DMS153 (cell line): ENCODE measurements around the gene BID.
A peak's percentile ranks its signal among the peaks of the same experiment; 100 is the strongest.

Experiments
- DNase-seq: peaks from one replicate; lab custom pipeline; 2025; lab: John Stamatoyannopoulos, UW

BID gene

DNA sequence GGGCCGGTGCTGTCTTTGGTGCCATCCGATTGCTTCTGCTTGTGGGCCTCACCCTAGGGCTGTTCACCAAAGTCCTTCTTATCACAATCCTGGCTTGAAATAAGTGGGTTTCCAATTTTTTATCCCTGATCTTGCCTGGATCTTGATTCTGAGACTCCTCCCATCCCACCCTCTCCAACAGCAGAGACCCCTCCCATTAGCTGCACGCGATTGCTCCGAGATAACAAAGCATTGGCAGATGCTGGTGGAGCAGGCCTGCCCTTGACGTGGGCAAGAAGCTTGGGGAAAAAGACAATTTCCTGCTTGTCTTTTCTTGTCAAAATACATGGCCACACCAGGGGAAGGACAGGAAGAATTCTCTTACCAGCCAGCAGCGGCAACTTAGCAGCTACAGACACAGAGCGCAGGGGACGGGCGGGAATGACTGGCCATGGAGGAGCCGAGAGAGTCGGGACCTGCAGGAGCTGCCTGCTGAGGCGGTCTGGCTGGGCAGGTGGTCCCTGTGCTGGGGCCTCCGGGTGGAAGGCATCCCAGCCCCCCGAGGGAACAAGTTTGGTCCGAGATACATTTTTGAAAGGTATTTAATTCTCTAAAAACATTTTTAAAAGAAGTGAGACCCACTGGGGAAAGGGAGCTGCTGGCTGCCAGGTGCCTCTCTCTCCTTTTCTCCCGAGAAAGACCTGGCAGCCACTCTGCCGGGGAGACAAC lies 9.7 kb upstream of the BID start:
- no peak for DNase-seq

DNA sequence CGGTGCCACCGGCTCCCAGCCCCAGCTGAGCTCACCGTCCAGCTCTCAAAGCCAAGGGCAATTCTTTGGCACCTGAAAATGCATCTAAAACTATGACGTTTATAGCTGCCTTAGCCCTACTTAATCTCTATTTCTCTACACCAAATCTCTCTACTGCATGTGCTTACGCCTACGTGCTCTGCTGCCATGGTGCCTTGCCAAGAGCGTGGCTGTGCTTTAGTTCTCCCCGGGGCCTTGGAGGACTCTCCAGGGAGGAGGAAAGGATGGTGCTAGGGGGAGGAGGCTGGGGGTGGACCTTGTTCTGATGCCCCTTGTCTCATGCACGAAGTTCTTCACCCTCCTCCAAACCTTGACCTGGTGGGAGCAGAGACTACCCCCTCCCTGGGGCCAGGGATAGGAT lies 9.0 kb upstream of the BID start:
- DNase-seq = no peak

DNA sequence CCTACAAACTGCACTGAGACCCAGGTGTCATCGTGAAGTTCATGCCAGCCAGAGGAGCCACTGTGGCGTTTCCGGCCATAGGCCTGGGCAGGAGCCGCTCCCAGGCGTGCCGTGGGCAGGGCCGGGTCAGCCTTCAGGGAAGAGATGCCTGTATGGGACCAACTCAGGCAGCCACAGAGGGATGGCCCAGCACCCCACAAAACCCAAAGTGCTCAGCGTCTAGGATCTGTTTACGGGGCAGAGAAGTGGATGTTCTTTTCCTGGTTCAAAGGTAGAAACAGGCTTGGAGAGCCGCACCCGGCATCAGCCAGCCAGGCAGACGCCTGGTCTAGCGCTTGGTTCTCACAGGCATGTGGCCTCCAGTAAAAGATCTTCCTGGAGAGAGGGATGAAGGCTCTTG lies 8.4 kb upstream of the BID start:
- no peak for DNase-seq

DNA sequence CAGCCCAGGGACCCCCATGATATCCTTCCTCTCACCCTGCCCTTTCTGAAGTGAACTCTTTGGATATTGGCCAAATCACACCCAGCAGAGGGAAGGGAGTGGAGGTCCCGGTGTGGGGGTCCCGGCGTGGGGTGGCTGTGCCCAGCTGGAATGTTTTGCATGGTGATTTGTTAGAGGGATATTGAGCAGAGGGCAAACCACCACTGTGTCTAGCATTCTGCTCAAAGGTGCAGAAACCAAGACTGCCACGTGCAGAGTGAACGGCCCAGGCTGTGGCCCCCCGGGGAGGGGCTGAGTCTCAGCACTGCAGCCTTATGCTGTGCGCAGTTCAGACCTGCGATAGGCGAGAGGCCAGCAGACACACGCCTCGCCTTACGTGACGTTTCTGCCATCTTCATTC lies 7.9 kb upstream of the BID start:
- DNase-seq = no peak

DNA sequence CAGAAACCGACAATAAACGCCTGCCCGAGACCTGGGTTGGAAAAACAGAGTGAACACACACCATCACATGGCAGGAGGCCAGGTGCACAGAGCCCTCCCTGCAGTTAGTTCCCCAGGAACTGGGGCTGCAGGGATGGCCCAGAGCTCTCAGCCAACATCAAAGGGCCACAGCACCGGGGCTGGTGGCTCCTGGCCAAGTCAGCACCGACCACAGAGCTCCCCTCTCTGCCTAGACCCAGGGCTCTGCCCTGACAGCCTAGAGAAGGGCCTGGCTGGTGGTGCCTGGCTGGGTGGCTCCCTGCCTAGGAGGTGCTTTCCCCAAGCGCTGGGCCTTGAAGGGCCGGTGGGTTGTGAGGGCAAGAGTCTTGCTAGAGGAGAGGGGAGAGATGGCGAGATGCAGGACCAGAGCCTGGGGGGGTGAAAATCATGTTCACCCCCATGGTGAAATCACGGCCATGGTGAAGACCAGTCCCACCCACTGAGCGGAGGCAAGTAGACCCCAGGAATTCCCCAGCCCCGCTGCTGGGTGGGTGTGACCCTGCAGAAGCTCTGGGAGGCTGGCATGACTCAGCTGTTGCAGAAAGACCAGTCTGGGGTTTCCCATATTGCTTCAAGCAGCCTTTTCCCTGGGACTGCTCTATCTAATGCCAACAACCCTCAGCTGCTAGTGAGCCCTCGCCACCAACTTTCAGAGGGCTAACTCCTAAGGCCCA lies 7.2 kb upstream of the BID start:
- no peak for DNase-seq

DNA sequence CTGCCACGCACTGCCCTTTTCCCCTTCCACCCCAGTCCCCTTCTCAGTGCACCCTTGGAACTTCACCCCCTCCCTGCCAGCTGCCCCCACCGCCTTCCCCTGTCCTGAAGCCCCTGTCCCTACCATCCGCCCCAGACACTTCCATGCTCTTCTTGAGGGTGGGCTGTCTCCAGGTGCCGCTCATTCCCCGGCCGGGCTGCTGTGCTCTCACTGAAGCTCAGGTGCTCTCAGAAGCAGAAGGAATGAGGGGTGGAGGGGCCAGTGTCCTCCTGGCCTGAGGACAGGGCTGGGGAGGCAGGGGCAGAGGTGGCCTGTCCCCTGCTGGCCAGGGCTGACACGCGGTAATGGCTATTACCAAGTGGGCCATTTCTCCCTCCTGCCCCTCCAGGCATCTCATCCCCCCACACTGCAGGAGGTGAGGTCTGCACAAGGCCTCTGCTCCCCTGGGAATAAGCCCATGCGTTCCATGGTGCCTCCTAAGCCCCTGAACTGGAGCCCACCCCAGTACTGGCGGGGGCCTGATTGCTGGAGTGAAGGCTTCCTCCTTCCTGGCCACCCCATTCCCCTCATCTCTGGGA lies 6.6 kb upstream of the BID start:
- no peak for DNase-seq

DNA sequence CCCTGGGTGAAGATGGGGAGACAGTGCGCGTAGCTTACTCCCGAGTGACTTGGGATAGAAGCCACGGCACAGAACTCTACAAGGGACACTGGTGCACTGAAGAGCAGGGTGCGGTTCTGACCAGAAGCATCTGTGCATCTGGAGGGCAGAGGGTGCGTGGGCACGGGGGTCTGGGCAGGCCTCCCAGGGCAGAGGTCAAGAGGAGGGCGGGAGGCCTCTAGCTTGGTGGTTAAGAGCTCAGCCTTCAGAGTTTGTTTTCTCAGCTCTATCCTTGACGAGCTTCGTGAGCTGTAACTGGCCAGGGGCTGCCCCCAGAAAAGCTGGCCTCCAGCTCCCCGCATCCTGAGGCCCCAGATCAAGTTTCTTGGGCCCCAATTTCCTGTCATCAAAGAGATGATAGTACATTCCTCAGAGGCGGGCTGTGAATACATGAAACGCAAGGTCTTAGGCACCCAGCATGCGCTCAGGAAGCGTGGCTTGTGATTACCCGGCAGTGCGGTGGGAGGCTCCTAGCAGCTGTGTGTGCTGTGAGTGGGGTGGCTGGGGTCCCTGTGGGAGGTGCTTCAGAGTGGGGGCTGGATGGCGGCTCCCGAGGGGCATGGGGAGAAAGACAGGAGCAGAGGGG lies 6.0 kb upstream of the BID start:
- no peak for DNase-seq

DNA sequence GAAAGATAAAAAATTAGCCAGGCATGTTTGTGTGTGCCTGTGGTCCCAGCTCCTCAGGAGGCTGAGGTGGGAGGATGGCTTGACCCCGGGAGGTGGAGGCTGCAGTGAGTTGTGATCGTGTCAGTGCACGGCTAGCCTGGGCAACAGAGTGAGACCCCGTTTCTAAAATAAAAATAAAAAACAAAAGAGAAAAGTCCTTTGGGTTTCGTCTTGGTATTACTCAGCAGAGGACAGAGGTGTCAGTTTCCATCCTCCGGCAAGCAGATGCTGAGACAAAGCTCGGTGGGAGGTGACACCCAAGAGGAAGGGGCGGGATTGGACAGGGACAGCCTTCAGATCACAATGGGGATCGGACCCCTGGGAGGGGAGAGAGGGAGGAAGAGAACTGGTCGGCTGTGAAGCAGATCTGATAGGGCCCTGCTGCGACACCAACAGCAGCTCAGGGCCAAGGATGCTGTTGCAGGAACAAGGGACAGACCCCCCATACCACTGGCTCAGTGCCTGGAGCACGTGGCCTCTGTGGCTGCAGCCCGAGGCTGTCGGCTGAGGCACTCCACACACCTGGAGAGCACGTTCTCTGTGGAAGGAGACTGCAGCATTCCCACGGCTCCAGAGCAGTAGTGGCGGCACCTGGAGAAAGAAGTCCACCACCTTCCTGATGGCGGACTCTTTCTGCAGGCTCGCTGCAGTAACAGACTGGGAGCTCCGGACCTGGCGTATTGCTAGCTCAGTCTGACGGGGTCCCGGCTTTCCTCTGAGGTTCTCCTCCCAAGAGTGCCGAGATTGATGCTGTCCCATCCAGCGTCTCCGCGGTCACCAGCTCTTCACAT lies 5.2 kb upstream of the BID start:
- DNase-seq = no peak

DNA sequence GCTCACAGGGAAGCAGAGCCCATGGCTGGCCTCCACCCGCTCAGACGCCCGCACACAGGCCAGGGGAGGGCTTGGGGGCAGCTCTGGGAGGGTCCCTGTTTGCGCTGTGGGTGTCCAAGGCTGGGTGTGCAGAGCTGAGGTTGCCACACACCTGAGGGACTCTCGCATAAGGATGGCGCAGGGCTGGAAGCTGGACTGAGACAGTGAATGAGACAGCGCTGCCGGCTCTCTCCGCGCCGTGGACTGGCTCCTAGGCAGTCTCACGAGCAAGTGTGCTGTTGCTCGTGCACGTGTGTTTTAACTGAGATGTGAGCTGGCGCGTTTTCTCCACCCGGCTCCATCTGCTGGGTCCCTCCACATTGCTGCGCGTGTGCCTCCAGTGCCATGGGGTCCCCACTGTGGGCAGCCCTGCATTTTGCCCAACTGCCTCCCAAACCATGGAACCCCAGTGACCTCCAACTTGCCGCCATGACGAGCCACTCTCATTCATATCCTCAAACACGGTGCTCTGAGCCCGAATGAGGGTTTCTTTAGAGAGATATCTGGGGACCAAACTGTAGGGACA lies 4.2 kb upstream of the BID start:
- no peak for DNase-seq

DNA sequence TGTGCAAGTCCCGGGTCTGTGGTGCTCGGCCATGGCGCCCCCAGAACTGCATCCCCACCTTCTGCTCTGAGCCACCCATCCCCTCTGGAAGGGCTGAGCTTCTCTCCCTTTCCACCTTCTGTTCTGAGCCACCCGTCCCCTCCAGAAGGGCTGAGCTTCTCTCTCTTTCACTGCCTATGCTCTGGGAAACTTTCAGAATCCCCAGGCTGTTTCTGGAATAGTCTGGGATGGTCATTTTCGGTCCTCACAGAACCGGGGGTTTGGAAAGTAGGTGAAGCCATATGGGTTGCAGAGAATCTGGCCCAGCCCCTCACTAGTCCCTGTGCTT lies 3.4 kb upstream of the BID start:
- DNase-seq = no peak

DNA sequence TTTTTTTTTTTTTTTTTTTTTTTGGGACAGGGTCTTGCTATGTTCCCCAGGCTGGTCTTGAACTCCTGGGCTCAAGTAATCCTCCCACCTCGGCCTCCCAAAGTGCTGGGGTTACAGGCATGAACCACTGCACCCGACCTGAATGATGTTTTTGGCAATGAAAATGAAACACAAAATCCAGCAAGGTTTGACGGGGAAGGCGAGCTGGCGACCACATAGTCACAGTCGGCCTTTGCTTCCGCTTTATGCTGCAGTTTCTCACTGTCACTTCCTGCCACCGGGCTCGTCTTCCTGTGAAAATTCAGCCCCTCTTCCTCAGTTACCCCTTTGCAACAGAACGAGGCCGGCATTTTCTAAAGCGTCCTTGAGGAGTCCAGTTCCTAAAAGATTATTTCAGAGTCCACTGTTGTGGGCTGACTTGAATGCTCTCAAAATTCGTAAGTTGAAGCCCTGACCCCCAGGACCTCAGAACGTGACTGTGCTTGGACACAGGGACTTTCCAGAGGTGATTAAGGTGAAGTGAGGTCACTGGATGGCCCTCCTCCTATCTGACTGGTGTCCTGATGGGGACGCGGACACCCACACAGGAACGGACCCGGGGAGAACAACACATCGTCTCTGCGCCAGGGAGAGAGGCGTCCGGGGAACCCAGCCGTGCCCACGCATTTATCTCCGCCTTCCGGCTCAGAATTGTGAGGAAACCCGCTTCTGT lies 2.9 kb upstream of the BID start:
- DNase-seq = no peak

DNA sequence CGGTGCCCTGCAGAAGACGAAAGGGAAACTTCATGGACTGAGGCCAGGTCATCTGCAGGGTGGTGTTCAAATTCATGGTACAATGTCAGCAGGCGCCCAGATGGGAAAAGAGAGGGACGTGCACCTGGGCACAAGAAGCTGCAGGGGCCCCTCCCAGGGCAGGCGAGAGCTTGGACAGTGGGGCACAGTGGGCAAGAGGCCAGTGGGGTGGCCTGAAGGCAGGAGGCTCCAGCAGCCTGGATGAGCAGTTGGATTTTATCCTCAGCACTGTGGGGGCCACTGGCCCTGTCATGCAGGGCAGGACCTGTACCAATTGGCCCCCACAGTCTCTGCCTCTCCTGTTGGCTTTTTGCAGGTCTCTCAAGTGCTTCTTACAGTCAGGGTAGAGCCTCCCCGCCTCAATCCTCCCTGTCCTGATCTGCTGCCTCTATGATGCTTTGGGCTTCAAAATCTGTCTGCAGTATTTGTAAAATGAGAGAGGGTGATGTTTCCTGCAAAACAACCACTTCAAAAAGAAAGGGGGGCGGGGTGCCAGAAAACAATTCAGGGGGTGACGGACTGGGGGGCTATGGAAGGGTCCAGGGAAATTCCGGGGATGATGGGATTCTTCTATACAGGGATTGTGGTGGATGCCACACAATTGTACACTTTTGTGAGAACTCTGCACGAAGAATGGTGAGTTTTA lies 1.7 kb upstream of the BID start:
- DNase-seq = no peak

DNA sequence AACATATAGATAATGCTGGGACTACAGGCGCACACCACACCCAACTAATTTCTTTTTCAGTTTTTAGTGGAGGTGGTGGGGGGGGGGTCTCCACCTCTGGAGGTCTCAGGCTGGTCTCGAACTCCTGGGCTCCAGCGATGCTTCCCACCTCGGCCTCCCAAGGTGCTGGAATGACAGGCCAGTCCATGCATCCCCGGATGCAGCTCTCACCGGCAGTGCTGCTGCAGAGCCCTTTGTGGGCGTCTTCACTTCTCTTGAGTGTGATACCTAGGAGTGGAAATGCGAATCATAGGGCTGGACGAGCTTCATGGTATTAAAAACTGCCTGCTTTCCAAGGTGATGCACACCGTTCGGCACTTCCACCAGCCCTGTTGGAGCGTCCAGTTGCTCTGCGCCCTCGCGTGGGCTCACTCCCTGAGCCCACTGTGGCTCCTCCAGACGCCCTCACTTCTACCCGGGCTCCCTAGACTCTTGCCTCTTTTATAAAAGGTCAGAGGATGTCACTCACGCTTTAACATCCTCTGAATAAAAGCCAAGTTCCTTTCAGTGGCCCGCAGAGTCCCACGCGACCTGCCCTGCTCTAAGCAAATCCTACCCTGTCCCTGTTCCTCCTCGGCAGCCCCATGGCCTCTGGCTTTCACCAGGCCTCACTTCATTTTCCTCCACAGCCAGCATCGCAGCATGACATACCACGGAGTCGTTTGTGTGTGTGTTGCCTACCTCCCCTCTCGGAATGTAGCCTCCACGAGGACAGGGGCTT lies 837 bp upstream of the BID start:
- DNase-seq = no peak

DNA sequence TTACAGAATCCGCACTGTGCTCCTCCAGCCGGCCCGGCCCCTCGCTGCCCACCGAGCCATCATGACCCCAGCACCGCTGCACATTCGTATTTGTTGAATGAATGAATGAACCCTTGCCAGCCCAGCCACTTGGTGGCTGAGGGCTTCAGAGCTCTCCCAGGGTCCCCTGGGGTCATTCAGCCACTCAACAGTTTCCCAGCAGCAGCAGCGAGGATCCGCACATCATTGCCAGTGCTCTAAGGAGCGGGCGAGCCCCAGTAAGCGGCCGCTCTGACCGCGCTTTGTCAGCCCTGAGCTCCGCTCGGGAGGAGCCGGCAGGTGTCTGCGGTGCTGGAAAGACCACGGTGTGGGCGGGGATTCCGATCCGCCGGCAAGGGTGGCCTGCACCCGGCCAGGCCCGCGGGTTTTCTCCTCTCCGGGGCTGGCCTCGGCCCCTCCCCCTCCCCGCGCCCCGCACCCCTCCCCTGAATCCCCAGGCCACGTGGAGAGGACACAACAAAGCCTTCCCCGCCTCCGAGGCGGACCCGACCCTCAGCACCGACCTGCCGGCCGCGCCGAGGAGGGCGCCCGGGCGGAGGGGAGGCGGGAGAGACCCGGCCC lies 563 bp downstream of the BID start:
- peak; percentile 33 for DNase-seq

DNA sequence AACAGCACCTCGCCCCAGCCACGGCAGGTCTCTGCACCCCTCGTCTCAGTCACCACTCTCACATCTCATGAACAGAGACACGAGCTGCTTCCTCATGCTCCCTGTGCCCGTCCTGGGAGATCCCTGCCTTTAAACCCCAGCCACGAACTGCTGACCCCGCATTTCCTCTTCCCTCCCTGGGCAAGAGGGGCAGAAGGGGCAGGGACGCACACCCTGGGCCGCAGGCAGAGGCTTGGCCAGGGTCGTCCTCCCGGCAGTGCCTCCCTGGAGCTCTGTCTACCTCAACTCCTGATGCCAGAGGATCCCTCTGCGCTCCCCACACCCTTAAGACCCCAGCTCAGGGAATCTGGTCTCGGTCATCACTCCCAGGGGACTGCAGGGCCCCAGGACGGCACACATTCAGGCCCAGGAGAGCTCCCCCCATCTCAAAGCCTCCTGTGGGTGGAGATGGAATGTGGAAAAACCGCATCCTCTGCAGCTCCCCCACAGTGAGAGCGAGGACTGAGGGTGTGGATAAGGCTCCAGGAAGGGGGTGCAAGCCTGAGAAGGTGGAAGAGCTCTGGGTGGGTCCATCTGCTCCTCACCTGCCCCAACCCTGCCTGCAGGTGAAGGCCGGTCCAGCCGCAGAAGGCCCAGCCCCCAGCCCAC lies 1.2 kb downstream of the BID start:
- DNase-seq = no peak

DNA sequence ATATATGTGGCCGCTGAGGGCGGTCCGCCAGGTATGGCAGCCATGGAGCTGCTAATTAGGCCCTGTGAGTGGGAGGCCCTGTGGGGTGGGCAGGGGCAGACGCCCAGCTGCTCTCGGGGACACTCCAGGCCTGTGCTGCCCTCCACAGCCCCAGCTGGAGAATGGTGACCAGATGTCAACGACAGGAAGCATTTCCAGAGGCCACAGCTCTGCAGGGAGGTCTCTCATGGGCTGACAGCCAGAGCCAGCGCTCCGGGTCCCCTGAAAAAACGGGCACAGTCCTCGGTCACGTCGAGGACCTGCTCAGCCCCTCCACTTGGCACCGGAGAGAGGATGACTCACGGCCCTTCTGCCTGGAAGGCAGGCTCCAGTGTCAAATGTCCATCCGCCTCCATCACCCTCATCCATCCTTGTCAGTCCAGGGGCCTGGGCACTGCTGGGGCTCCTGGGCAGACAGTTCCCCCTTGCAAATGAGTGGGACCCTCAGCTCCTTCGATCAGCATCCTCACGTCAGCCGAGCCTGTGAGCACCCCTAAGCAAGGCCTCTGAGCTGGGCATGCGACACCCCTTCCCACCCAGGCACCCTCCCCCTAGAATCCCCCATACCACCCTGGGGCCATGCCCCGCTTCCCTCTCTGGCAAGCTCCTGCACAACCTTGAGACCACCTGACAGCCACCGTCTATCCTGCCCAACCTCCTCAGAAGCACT lies 1.9 kb downstream of the BID start:
- DNase-seq = no peak

DNA sequence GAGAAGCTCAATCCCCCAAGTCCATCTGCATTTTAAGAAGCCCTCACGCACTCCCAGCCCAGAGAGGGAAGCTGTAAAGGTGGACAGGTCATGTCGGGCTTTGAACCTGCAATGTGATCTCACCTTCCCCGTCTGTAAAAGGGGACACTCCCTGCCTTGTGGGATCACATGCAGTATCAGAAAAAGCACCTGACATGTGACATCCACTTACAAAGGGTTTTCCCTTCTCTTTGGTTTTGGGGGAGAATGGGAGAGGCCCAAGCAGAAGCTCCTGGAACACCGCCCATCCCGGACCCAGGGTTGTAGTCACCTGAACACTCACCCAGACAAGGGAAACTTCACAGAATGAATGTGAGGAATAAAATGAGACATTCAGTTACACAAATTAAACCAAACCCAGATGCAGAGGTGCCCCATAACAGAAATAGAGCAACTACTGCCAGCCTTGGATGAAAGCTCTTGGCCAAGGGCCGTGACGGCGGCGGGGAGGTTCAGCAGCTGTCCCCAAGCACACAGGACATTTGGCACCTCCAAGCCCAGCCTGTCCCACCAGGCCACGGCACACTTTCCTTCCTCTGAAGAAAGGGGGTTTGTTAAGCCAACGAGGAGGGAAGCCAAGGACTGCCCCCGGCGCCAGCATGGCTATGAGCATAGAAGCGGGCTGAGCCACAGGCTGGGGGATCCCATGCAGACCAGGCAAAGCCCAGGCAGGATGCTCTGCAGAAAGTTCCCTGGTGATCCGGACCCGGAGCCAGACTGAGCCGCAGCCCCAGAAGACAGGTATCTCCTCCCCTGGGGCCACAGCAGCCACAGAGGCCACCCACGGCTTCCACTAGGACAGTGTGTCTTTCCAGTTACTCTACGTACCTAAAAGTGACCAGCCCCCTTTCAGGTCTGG lies 3.8 kb downstream of the BID start:
- DNase-seq = no peak

DNA sequence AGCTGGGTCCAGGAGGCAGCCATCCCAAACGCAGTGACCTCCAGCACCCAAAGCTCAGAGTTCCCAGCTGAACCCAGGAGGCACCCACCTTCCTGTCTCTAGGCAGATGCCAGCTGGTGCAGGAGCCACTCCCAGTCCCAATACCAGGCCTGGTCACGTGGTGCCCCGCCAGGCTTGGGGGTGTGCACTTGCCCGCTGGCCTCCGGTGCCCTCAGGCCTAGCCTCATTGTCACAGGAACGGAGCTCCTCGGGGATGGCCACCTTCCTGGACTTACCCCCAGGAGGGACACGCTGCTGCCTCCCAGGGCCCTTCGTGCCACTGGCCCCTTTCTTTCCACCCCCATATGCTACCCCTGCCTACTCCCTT lies 4.6 kb downstream of the BID start:
- no peak for DNase-seq
